Nephron (organoid): ENCODE results near the gene FCRL4.

Source experiments
- H3K27ac Mint-ChIP-seq, 3 experiments: 2 replicates each; pipeline ENCODE4 v1.8.0; 2020; ENCODE audit warnings: mixed read lengths in 3 of 3, mild to moderate bottlenecking in 2 of 3, moderate library complexity in 1 of 3
- H3K27me3 Mint-ChIP-seq: 2 replicates; pipeline ENCODE4 v1.8.0; 2021; ENCODE audit warnings: low read depth, mild to moderate bottlenecking, moderate library complexity, mixed read lengths
- H3K36me3 Mint-ChIP-seq: 2 replicates; pipeline ENCODE4 v1.8.0; 2020; ENCODE audit warnings: low read depth, mixed read lengths
- H3K4me1 Mint-ChIP-seq: 2 replicates; pipeline ENCODE4 v1.8.0; 2020; ENCODE audit warnings: mixed read lengths
- H3K4me3 Mint-ChIP-seq, 3 experiments: 2 replicates each; pipeline ENCODE4 v1.8.0; 2020; ENCODE audit warnings: mild to moderate bottlenecking in 3 of 3, mixed read lengths in 3 of 3, moderate library complexity in 2 of 3
- H3K9me3 Mint-ChIP-seq: 2 replicates; pipeline ENCODE4 v1.8.0; 2020; ENCODE audit warnings: mixed read lengths
- CTCF ChIP-seq, 3 experiments: fragments of 200-600 bp; sonication (generic); IDR thresholded peaks; one replicate each; pipeline ENCODE4 v1.5.0; 2021; ENCODE audit warnings: antibody characterized with exemption in 3 of 3; ENCODE audit not compliant: unreplicated experiment in 3 of 3

Gene FCRL4

GRCh38 chr1:157585984-157586383 is 11.9 kb downstream of the FCRL4 start:
- no peak overlapping the region for H3K27ac Mint-ChIP-seq

DNA sequence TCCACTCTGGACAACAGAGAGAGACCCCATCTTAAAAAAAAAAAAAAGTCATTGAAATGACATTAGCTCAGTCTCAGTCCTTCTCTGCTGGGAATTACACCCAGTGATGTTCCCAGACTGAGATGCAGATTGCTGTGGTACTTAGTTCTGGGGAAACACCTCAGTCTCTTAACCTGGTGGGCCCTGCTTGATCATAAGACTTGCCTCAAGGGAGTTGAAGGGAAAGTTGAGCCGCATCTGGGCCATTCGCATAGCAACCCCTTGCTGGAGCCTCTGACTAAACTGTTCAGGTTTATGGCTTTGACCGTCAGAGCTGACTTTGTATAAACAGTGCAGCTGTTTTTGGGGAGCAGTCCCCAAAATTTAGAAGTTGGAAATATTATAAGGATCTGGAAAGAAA is 13.4 kb downstream of the FCRL4 start:
- Mint-ChIP-seq H3K36me3 (no peaks in the 10 kb centered on the region), H3K9me3 (no peaks in the 10 kb centered on the region), H3K27me3 (peaks cover 36% of the 10 kb centered on the region), H3K4me3 (no peak overlapping the region), H3K27ac (no peak overlapping the region), H3K4me1 (no peaks in the 10 kb centered on the region)
- no peak for TF ChIP-seq CTCF (IDR thresholded peaks at IDR 0.05; ENCODE audit: unreplicated experiment in 3 of 3)

More at GRCh38 chr1:157585984-157586383, 11.9 kb downstream of the FCRL4 start:
- H3K27me3 Mint-ChIP-seq = peaks cover 28% of the 10 kb centered on the region
- no peaks in the 10 kb centered on the region for H3K36me3 Mint-ChIP-seq
- no peak for TF ChIP-seq CTCF (IDR thresholded peaks at IDR 0.05; ENCODE audit: unreplicated experiment in 3 of 3)
- no peaks in the 10 kb centered on the region for H3K9me3 Mint-ChIP-seq
- H3K4me1 Mint-ChIP-seq = no peaks in the 10 kb centered on the region
- no peak overlapping the region for H3K4me3 Mint-ChIP-seq

- peaks cover 29% of the 10 kb centered on the region for H3K27me3 Mint-ChIP-seq
- H3K9me3 Mint-ChIP-seq = no peaks in the 10 kb centered on the region
- no peak overlapping the region for H3K4me3 Mint-ChIP-seq
- no peak for TF ChIP-seq CTCF (IDR thresholded peaks at IDR 0.05; ENCODE audit: unreplicated experiment in 3 of 3)
- no peaks in the 10 kb centered on the region for H3K4me1 Mint-ChIP-seq
- no peaks in the 10 kb centered on the region for H3K36me3 Mint-ChIP-seq
- no peak overlapping the region for H3K27ac Mint-ChIP-seq
These were observed 17.1 kb downstream of the FCRL4 start for GRCh38 chr1:157580828-157581210.

DNA sequence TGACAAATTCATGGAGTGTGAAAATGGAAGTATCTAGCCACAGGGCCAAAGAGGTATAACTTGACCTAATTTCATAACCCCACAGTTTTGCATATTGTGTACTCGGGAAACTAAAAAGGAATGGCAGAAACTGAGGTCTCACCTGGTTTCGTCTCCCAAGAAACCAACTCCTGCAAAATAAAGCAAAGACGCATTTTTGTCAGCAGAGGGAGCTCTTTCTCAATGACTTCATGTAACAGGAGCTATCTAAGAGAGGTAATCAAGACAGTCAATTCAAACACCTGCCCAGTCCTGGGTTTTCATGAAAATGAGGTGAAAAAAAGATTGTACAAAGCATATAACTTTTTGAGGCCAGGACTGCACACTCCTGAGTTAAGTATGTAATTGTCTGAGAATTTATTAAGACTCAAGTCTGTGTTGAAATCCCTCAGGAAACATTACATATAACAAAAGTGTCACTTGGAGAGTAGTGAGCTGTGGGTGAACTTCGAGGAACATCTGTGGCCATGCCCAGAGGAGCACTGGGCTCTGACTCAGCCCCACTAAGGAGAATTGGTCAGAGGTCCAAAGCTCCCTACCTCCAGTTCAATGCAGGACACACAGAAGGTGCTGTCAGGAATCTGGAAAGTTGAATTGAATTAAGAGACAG is 17.6 kb downstream of the FCRL4 start:
- Mint-ChIP-seq H3K27ac (no peak overlapping the region), H3K36me3 (no peaks in the 10 kb centered on the region), H3K9me3 (no peaks in the 10 kb centered on the region), H3K27me3 (peaks cover 28% of the 10 kb centered on the region), H3K4me3 (no peak overlapping the region), H3K4me1 (no peaks in the 10 kb centered on the region)
- TF ChIP-seq CTCF (IDR thresholded peaks at IDR 0.05; ENCODE audit: unreplicated experiment in 3 of 3) = peak; percentile 73 to 85 (median 85)

DNA sequence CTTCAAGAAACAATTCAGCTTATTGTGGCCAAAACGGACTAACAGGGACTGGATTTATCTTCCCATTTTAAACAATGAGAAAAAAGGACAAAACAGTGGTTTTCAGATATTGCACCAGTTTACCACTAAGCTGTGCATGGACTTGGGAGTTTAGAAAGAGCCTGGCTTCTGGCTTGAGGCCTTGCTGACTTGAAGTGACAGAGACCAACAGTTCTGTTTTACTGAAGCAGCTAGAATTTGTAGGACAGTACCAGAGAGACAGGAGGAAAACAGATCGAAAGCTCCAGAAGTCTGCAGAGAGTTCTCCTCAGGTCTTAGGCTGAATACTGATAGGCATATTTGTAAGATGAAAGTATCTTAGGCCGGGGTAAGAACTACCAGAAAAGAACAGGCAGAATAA is 20.5 kb downstream of the FCRL4 start:
- no peak overlapping the region for H3K4me3 Mint-ChIP-seq
- H3K27ac Mint-ChIP-seq = no peak overlapping the region
- TF ChIP-seq CTCF (IDR thresholded peaks at IDR 0.05; ENCODE audit: unreplicated experiment in 3 of 3) = no peak
- no peaks in the 10 kb centered on the region for H3K9me3 Mint-ChIP-seq
- H3K4me1 Mint-ChIP-seq = no peaks in the 10 kb centered on the region
- H3K27me3 Mint-ChIP-seq = peaks cover 20% of the 10 kb centered on the region
- no peaks in the 10 kb centered on the region for H3K36me3 Mint-ChIP-seq

- TF ChIP-seq CTCF (IDR thresholded peaks at IDR 0.05; ENCODE audit: unreplicated experiment in 3 of 3) = no peak
- no peak overlapping the region for H3K4me3 Mint-ChIP-seq
- no peak overlapping the region for H3K27ac Mint-ChIP-seq
- H3K9me3 Mint-ChIP-seq = no peaks in the 10 kb centered on the region
- no peaks in the 10 kb centered on the region for H3K4me1 Mint-ChIP-seq
- H3K36me3 Mint-ChIP-seq = no peaks in the 10 kb centered on the region
- peaks cover 11% of the 10 kb centered on the region for H3K27me3 Mint-ChIP-seq
These were observed 22.1 kb downstream of the FCRL4 start for GRCh38 chr1:157575744-157576143.
